Endothelial cell of umbilical vein (primary cell): ENCODE measurements around the gene EBPL. TPM values are rescaled to one million over a fixed set of nuclear protein-coding genes. Genes with fewer than 3 reads are reported as not detected.

Experiments used
- BruUV-seq: library from RNA; stranded (reverse); fragments of 400-500 nt; replicated peaks from 2 replicates; lab custom pipeline; 2021; lab: Mats Ljungman, UMichigan
- CTCF ChIA-PET: fragments of 300-600, 350-600 bp; sonication (Branson Sonifier 250); formaldehyde crosslinking; loops from one replicate; lab custom pipeline; 2021; ENCODE audit warnings: antibody characterized with exemption, inconsistent platforms; lab: Charles Lee
- POLR2A ChIA-PET: fragments of 300-600, 350-600 bp; sonication (Branson Sonifier 250); formaldehyde crosslinking; loops from one replicate; lab custom pipeline; 2021; ENCODE audit warnings: antibody characterized with exemption, inconsistent platforms; lab: Charles Lee
- DNase-seq: peaks from one replicate; pipeline ENCODE4 v3.0.0-alpha.2; 2011; ENCODE audit warnings: low read depth, low spot score
- FAIRE-seq: peaks from 2 replicates; lab custom pipeline; 2011; peaks lifted over from hg19 to GRCh38; lab: Jason Lieb, UNC
- H2AFZ ChIP-seq: 2 replicates; pipeline ENCODE4 v1.6.0; 2012; ENCODE audit warnings: low read depth, low read length, control low read depth, inconsistent platforms
- H3K27ac ChIP-seq: 2 replicates; pipeline ENCODE4 v1.5.1; 2011; ENCODE audit warnings: low read depth, mild to moderate bottlenecking, control low read depth, low read length, moderate library complexity; ENCODE audit not compliant: insufficient read depth
- H3K27me3 ChIP-seq, 2 experiments: 2 replicates each; pipeline versions ENCODE4 v1.6.0 to v1.6.1; 2011; ENCODE audit warnings: low read length in 2 of 2, mixed read lengths in 1 of 2; ENCODE audit not compliant: control insufficient read depth in 2 of 2, insufficient read depth in 2 of 2
- H3K36me3 ChIP-seq, 2 experiments: 2 replicates in 1 of 2; 3 replicates in 1 of 2; pipeline ENCODE4 v1.5.1; 2011; ENCODE audit warnings: low read length in 2 of 2, mild to moderate bottlenecking in 1 of 2, moderate library complexity in 1 of 2; ENCODE audit not compliant: control insufficient read depth in 2 of 2, insufficient read depth in 2 of 2; ENCODE audit errors: extremely low read depth in 1 of 2
- H3K4me1 ChIP-seq: 3 replicates; pipeline ENCODE4 v1.5.1; 2011; ENCODE audit warnings: mild to moderate bottlenecking, low read length; ENCODE audit not compliant: control insufficient read depth, insufficient read depth; ENCODE audit errors: extremely low read depth
- H3K4me2 ChIP-seq: 2 replicates; pipeline ENCODE4 v1.6.1; 2011; ENCODE audit warnings: low read length, control low read depth, mixed read lengths; ENCODE audit not compliant: insufficient read depth
- H3K4me3 ChIP-seq, 3 experiments: fragments of 200-600 bp in 1 of 3; sonication (generic), shearing (Covaris generic) in 1 of 3; replicated peaks in 1 of 3; 2 replicates each; pipeline ENCODE4 v1.5.1; 2011 to 2016; ENCODE audit warnings: control low read depth in 3 of 3, low read length in 3 of 3, mild to moderate bottlenecking in 2 of 3, inconsistent platforms in 1 of 3, low read depth in 1 of 3, moderate library complexity in 1 of 3; ENCODE audit not compliant: insufficient read depth in 1 of 3
- H3K79me2 ChIP-seq: 2 replicates; pipeline ENCODE4 v1.6.0; 2012; ENCODE audit warnings: low read length, inconsistent platforms; ENCODE audit not compliant: control insufficient read depth, insufficient read depth
- H3K9ac ChIP-seq: replicated peaks from 2 replicates; pipeline ENCODE3; 2011; ENCODE audit warnings: low read length, control low read depth; ENCODE audit not compliant: insufficient read depth; ENCODE audit errors: extremely low read depth
- H3K9me1 ChIP-seq: replicated peaks from 3 replicates; pipeline ENCODE4 v1.6.0; 2011; ENCODE audit warnings: mild to moderate bottlenecking, low read length; ENCODE audit not compliant: control insufficient read depth, insufficient read depth; ENCODE audit errors: extremely low read depth
- H3K9me3 ChIP-seq: replicated peaks from 2 replicates; pipeline ENCODE4 v1.5.1; 2012; ENCODE audit warnings: low read length, inconsistent platforms; ENCODE audit not compliant: control insufficient read depth, insufficient read depth
- H4K20me1 ChIP-seq: replicated peaks from 2 replicates; pipeline ENCODE3; 2011; ENCODE audit warnings: mild to moderate bottlenecking, low read length; ENCODE audit not compliant: control insufficient read depth, insufficient read depth; ENCODE audit errors: extremely low read depth
- FOS ChIP-seq: IDR thresholded peaks from 2 replicates; pipeline ENCODE4 v1.6.1; 2011; ENCODE audit warnings: mild to moderate bottlenecking, low read length, moderate library complexity, borderline replicate concordance; ENCODE audit not compliant: insufficient read depth
- MYC ChIP-seq: IDR thresholded peaks from one replicate; pipeline ENCODE4 v1.6.1; 2011; ENCODE audit warnings: mild to moderate bottlenecking, low read depth, low read length
- POLR2A ChIP-seq: IDR thresholded peaks from 2 replicates; pipeline ENCODE4 v1.6.1; 2012; ENCODE audit warnings: low read depth, mild to moderate bottlenecking, control low read depth, low read length
- POLR2AphosphoS5 ChIP-seq: IDR thresholded peaks from 2 replicates; pipeline ENCODE4 v1.6.1; 2012; ENCODE audit warnings: low read depth, mild to moderate bottlenecking, control low read depth, low read length, moderate library complexity; ENCODE audit not compliant: insufficient read depth
- dilution Hi-C: fragments of 300-500 bp; cut with MboI; formaldehyde crosslinking; loops from one replicate; pipeline ENCODE4 v1.15.0; 2019; ENCODE audit warnings: low sequenced_read_pairs; ENCODE audit not compliant: extremely low pct_ligation_motif_present
- intact Hi-C: fragments of 100-400 bp; cut with micrococcal nuclease; formaldehyde crosslinking; loops from one replicate; pipeline ENCODE4 v1.10.0; 2022
- polyA plus RNA-seq, 4 experiments: library from polyadenylated mRNA; depleted of rRNA in 3 of 4; stranded (reverse) in 3 of 4; unstranded in 1 of 4; fragments of >200 nt; gene quantifications; 2 replicates each; pipeline versions ENCODE4 v1.2.1 to v1.2.3, GENCODE V29; 2011 to 2012; ENCODE audit warnings: missing spikeins in 1 of 4
- total RNA-seq: library from RNA; stranded (reverse); gene quantifications from 2 replicates; pipeline ENCODE4 v1.2.3, GENCODE V29; 2021
- TF ChIP-seq, protein P1 (sequence below), 2 donors: IDR thresholded peaks; 1 replicate in 1 of 2; 2 replicates in 1 of 2; pipeline ENCODE4 v1.5.1; 2011; ENCODE audit warnings: low read length in 2 of 2, mild to moderate bottlenecking in 2 of 2, moderate library complexity in 2 of 2, control low read depth in 1 of 2, inconsistent platforms in 1 of 2, low read depth in 1 of 2; ENCODE audit not compliant: insufficient read depth in 1 of 2; ENCODE audit errors: extremely low read depth in 1 of 2

The EBPL gene
- total and polyA plus RNA-seq, 2 donors (not counting 3 experiments of a cell fraction or from before 2014, with no cell fraction given): 75.5 to 159 TPM

- Histone ChIP-seq H3K27ac (no peak overlapping the region), H2AFZ (no peak overlapping the region), H3K4me3 (no peak overlapping the region), H3K9me1 (no peaks in the 10 kb centered on the region), H3K4me2 (no peak overlapping the region), H3K36me3 (peaks cover 0 to 2% of the 10 kb centered on the region in 2 experiments), H3K9ac (no peak overlapping the region), H3K27me3 (no peaks in the 10 kb centered on the region), H3K9me3 (no peaks in the 10 kb centered on the region), H3K79me2 (no peaks in the 10 kb centered on the region), H4K20me1 (no peaks in the 10 kb centered on the region), H3K4me1 (peaks cover 7% of the 10 kb centered on the region)
- CTCF ChIA-PET: no interaction called here
- TF ChIP-seq FOS: peak; percentile 26
- no peak for TF ChIP-seq POLR2A
- TF ChIP-seq MYC: no peak
- DNase-seq: peak; percentile 26
- no peak for FAIRE-seq
- intact Hi-C loops (no loop called here), dilution Hi-C loops (no loop called here)
- POLR2A ChIA-PET: no interaction called here
- BruUV-seq: no TSS peak
Measured at GRCh38 chr13:49731766-49732165, 40.5 kb upstream of the EBPL start.

DNA sequence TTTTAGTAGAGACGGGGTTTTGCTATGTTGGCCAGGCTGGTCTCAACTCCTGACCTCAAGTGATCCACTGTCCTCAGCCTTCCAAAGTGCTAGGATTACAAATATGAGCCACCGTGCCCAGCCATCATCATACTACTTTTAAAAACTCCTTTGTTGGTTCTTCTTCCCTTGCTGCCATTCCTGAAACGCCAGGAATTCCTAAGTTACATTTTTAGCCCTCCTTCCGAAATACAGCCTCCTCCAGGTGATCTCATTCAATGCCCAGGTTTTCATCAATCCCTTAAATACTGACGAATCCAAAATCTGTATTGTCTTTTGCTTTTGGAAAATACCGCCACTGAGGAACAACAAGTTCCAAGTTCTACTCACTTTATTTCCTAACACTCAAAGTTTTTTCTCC is 25.3 kb upstream of the EBPL start:
- Histone ChIP-seq H3K4me3 (no peak overlapping the region), H3K27me3 (no peaks in the 10 kb centered on the region), H3K36me3 (peaks cover 3 to 16% of the 10 kb centered on the region in 2 experiments), H2AFZ (no peak overlapping the region), H3K4me2 (no peak overlapping the region), H3K9me3 (peaks cover 4% of the 10 kb centered on the region), H3K4me1 (no peaks in the 10 kb centered on the region), H4K20me1 (no peaks in the 10 kb centered on the region), H3K79me2 (no peaks in the 10 kb centered on the region), H3K9ac (no peak overlapping the region), H3K27ac (no peak overlapping the region), H3K9me1 (no peaks in the 10 kb centered on the region)
- no peak for DNase-seq
- TF ChIP-seq POLR2AphosphoS5 (no peak), FOS (no peak)
- TF ChIP-seq, protein P1, sequence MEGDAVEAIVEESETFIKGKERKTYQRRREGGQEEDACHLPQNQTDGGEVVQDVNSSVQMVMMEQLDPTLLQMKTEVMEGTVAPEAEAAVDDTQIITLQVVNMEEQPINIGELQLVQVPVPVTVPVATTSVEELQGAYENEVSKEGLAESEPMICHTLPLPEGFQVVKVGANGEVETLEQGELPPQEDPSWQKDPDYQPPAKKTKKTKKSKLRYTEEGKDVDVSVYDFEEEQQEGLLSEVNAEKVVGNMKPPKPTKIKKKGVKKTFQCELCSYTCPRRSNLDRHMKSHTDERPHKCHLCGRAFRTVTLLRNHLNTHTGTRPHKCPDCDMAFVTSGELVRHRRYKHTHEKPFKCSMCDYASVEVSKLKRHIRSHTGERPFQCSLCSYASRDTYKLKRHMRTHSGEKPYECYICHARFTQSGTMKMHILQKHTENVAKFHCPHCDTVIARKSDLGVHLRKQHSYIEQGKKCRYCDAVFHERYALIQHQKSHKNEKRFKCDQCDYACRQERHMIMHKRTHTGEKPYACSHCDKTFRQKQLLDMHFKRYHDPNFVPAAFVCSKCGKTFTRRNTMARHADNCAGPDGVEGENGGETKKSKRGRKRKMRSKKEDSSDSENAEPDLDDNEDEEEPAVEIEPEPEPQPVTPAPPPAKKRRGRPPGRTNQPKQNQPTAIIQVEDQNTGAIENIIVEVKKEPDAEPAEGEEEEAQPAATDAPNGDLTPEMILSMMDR (IDR thresholded peaks at IDR 0.05; ENCODE audit: extremely low read depth in 1 of 2, insufficient read depth in 1 of 2, low read depth in 1 of 2, low read length in 2 of 2): no peak
- no peak for FAIRE-seq
- no TSS peak for BruUV-seq
- intact Hi-C loops: no loop called here
- CTCF ChIA-PET: no interaction called here
- dilution Hi-C loops: no loop called here
- POLR2A ChIA-PET: no interaction called here
